NCI-H526 (cell line): ENCODE measurements around the gene POPDC2.

ENCODE experiments used
- DNase-seq, 2 experiments: peaks; one replicate each; lab custom pipeline; 2025; lab: John Stamatoyannopoulos, UW

The POPDC2 gene

GRCh38 chr3:119639494-119640350, 20.7 kb downstream of the POPDC2 start:
- no peak for DNase-seq

- DNase-seq, result no peak
Measured at GRCh38 chr3:119637679-119638477, 22.5 kb downstream of the POPDC2 start.

- DNase-seq, result no peak
Measured at GRCh38 chr3:119636891-119637611, 23.3 kb downstream of the POPDC2 start.

- DNase-seq, result no peak
Measured at GRCh38 chr3:119636249-119636648, 24.1 kb downstream of the POPDC2 start.

GRCh38 chr3:119635719-119636118, 24.7 kb downstream of the POPDC2 start:
- no peak for DNase-seq

- no peak for DNase-seq
Measured at GRCh38 chr3:119632829-119633228, 27.6 kb downstream of the POPDC2 start.

- no peak for DNase-seq
Measured at GRCh38 chr3:119632216-119632615, 28.2 kb downstream of the POPDC2 start.

GRCh38 chr3:119631516-119631915, 28.9 kb downstream of the POPDC2 start:
- DNase-seq, result no peak

- no peak for DNase-seq
Measured at GRCh38 chr3:119630880-119631329, 29.5 kb downstream of the POPDC2 start.

- no peak for DNase-seq
Measured at GRCh38 chr3:119630128-119630879, 30.1 kb downstream of the POPDC2 start.

GRCh38 chr3:119628816-119629445, 31.5 kb downstream of the POPDC2 start:
- no peak for DNase-seq

GRCh38 chr3:119628390-119628789, 32.0 kb downstream of the POPDC2 start:
- no peak for DNase-seq

- DNase-seq, result no peak
Measured at GRCh38 chr3:119627461-119627860, 32.9 kb downstream of the POPDC2 start.

GRCh38 chr3:119626196-119626595, 34.2 kb downstream of the POPDC2 start:
- no peak for DNase-seq

GRCh38 chr3:119625451-119626153, 34.8 kb downstream of the POPDC2 start:
- no peak for DNase-seq

GRCh38 chr3:119624002-119624720, 36.2 kb downstream of the POPDC2 start:
- no peak for DNase-seq

- no peak for DNase-seq
Measured at GRCh38 chr3:119620899-119621298, 39.5 kb downstream of the POPDC2 start.

- no peak for DNase-seq
Measured at GRCh38 chr3:119619094-119619493, 41.3 kb downstream of the POPDC2 start.

GRCh38 chr3:119616056-119616455, 44.3 kb downstream of the POPDC2 start:
- no peak for DNase-seq

- DNase-seq, result no peak
Measured at GRCh38 chr3:119613872-119614271, 46.5 kb downstream of the POPDC2 start.
